GM19468 (cell line): ENCODE data around the gene SLC22A15.
A peak's percentile ranks its signal among the peaks of the same experiment; 100 is the strongest.
"Not testable (repeated sequence)": the region's sequence is repeated elsewhere in the genome, so short reads cannot be mapped to it uniquely, and the experiment has no call there.

Source experiments
- ATAC-seq: cut with Tn5 transposase; IDR thresholded peaks from one replicate; pipeline ENCODE4 v1.9.1; 2021; ENCODE audit warnings: mild to moderate bottlenecking, moderate library complexity, moderate number of reproducible peaks; ENCODE audit not compliant: unreplicated experiment; ENCODE audit errors: extremely low read depth

Gene SLC22A15

GRCh38 chr1:115976062-115976920, at the start of gene SLC22A15:
Gene SLC22A15 (plus strand): TSS chr1:115976513. CDS start chr1:115976628, 115 bp downstream.
- ATAC-seq, result peak; percentile 71

DNA sequence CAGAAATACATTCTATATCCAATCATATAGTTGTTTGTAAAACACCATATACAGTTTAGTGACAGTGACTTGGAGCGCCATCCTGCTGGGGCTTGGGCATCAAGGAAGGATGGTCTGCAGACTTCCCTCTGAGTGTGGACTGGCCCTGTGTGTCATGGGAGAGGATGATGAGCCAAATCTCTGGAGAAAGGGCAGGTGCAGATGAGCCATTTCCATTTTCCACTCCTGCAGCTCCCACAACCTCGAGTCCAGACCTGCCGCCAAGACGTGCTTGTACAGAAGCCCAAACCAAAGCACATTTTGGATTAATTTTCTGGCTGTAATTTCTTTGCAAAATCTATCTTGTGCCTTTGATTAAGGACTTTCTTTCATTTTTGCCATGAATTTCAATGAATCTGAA, 48.3 kb upstream of the SLC22A15 start:
- ATAC-seq, result no peak

DNA sequence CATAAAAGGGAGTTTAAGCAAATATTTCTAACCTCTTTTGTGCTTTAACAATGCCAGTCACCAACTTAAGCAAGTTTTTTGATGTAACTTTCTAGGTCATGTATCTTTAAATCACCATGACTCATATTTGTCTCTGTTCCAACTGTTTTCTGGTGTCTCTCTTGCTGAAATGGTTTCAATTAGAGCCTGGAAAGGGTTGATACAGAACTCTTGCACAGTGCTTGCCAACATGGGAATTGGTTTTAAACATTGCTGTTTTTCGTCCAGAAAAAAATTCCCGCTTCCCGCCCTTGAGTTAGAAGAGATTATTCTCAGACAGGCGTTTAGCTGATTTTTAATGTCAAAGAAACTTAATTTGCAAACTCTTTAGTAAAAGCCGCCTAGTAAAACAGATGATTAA, 46.4 kb upstream of the SLC22A15 start:
- no peak for ATAC-seq

- no peak for ATAC-seq
Observed at GRCh38 chr1:115933625-115934024, 42.7 kb upstream of the SLC22A15 start.

- ATAC-seq, result no peak
Observed at GRCh38 chr1:115939455-115939854, 36.9 kb upstream of the SLC22A15 start.

GRCh38 chr1:115946116-115946515, 30.2 kb upstream of the SLC22A15 start:
- ATAC-seq, result no peak

- ATAC-seq, result no peak
Observed at GRCh38 chr1:115949156-115949555, 27.2 kb upstream of the SLC22A15 start.

GRCh38 chr1:115951560-115951959, 24.8 kb upstream of the SLC22A15 start:
- ATAC-seq, result no peak

GRCh38 chr1:115952547-115952946, 23.8 kb upstream of the SLC22A15 start:
- ATAC-seq, result no peak

- ATAC-seq, result no peak
Observed at GRCh38 chr1:115953180-115953579, 23.1 kb upstream of the SLC22A15 start.

GRCh38 chr1:115954684-115955083, 21.6 kb upstream of the SLC22A15 start:
- no peak for ATAC-seq

GRCh38 chr1:115955228-115955627, 21.1 kb upstream of the SLC22A15 start:
- ATAC-seq, result no peak

GRCh38 chr1:115958866-115959265, 17.4 kb upstream of the SLC22A15 start:
- ATAC-seq, result no peak

- ATAC-seq, result no peak
Observed at GRCh38 chr1:115969509-115969908, 6.8 kb upstream of the SLC22A15 start.

GRCh38 chr1:115971778-115972177, 4.5 kb upstream of the SLC22A15 start:
- ATAC-seq, result not testable (repeated sequence)

DNA sequence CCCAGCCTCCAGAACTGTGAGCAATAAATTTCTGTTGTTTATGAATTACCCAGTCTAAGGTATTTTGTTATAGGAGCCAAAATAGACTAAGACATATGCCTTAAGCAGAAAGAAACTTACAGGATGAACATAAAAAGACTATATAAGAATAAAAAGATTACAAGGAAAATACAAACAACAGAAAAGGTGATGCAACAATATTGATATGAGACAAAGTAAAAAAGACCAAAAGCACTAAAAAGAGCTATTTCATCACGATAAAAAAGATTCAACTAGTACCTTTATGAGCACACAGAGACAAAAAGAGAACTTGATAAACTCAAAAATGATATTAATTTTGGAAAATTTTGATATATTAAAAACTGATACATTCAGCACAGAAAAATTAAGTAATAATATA, 3.2 kb upstream of the SLC22A15 start:
- no peak for ATAC-seq

- ATAC-seq, result no peak
Observed at GRCh38 chr1:115975569-115976061, 698 bp upstream of the SLC22A15 start.

GRCh38 chr1:115976921-115977498, 697 bp downstream of the SLC22A15 start:
- ATAC-seq, result no peak

DNA sequence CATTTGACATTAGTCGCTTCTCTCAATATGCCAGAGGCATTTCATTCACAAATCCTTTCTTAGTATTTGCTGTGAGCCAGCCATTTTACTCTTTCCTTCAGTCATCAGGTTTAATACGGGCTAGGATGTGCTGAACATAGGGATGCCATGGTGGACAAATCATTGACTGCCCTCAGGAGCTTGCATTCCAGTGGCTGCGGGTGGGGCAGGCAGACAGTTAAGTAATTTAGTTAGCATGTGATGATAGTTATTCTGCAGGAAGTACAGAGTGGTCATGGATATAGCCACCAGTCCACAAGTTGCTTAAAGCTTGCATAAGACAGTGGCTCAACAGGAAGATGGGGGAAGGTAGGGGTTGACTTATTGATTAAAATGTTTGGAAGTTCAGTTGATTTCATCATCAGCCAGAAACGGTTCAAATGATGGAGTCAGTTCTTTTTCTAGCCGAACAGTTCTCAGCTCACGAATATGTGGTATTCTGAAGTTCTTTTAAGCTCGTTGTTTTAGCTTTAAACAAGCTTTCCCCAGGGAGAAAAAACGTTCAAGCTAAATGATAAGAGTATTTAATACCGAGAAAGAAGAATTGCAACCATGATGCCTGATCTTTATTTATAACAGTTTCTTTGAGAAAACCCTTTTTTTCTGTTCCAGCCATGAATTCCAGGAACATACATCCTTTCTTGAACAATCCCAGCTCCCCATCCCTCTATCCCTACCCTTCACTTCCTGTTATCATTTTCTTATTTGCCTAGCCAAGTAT, 1.4 kb downstream of the SLC22A15 start:
- no peak for ATAC-seq

DNA sequence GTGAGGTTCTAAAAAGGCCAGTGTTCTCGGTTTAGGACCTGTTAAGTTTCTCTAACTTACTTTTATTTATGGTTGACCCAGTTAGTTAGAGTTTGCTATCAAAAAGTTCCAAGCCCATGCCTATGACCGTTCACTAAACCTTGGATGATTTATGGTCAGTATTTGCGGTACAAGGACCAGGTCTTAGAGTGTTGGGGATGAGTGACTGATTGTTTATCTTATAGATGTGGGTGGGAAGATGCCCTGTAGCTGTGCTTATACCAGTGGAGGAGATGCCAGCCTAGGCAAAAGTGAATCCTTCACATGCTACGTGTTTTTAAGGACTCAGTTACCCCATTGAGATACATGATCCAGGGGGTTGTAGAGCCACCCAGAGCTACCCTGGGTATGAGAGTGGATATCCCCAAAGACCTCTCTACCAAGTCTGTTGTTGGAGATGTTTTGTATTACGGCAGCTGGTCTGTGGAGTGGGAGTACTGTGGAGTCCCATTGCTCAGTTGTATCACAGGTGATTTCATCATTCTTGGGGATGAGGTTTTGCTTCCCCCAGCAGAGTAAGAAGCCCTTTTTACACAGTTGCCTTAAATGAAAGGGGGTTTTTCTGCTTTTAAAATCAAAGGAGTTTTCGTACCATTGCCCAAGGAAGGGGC, 2.1 kb downstream of the SLC22A15 start:
- ATAC-seq, result no peak
